Transverse colon (tissue), 4 donors: Measurements from ENCODE around the gene ZNF687.

Experiments
- POLR2A ChIP-seq: fragments of 450-650 bp; IDR thresholded peaks from one replicate; pipeline ENCODE4 v1.6.1; 2016; ENCODE audit warnings: antibody characterized with exemption, mild to moderate bottlenecking, moderate library complexity
- POLR2AphosphoS5 ChIP-seq, 3 donors: sonication (generic); formaldehyde crosslinking; IDR thresholded peaks; one replicate each; pipeline ENCODE4 v1.6.1; 2016; ENCODE audit warnings: antibody characterized with exemption in 3 of 3
- TF ChIP-seq, protein P1 (sequence below), 5 experiments: fragments of 200-600 bp in 3 of 5; fragments of 450-650 bp in 2 of 5; sonication (generic) in 3 of 5; IDR thresholded peaks; 1 replicate in 2 of 5; 2 replicates in 3 of 5; pipeline ENCODE4 v1.5.1; 2016 to 2017; ENCODE audit warnings: antibody characterized with exemption in 5 of 5, inconsistent platforms in 3 of 5, mild to moderate bottlenecking in 2 of 5, moderate library complexity in 1 of 5

DNA sequence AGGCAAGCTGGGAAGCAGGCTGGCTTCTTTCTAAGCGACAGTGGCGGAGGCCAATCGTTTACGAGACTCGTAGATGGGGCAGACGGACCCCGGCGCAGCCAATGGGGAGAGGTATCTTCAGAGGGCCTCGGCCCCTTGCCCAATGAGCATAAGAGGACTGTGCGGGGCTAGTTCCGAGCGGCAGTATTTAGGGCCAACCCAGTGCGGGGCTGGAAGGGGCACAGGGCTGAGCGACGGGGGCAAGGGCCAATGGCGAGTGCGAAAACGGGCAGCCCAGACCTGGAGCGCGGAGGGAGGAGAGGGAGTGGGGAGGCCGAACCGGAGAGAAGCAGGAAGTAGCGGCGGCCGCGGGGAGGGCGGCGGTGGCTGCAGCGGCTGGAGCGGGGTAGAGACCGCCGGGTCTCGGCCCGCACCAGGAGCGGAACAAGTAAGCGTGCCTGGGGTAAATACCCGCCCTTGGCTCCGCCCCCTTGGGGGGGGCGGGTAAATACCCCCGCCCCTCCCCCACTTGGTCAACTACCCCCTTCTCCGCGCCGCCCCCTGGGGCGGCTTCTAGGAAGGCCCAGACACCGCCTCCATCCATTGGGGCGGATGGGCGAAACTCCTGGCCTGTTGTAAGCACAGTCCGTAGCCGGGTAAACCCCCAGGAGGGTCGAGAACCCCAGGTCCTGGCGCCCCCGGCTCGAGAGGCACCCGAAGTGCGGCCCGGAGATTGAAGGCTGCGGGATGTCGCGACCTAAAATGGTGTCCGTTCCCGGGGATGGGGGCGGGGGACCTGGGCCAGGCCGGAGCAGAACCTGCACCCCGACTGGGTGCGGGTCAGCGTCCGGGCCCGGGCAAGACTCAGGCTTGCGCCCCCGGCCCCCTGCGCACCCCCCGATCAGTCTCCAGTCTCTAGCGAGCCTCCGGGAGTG is at the start of gene ZNF687:
- TF ChIP-seq, protein P1, sequence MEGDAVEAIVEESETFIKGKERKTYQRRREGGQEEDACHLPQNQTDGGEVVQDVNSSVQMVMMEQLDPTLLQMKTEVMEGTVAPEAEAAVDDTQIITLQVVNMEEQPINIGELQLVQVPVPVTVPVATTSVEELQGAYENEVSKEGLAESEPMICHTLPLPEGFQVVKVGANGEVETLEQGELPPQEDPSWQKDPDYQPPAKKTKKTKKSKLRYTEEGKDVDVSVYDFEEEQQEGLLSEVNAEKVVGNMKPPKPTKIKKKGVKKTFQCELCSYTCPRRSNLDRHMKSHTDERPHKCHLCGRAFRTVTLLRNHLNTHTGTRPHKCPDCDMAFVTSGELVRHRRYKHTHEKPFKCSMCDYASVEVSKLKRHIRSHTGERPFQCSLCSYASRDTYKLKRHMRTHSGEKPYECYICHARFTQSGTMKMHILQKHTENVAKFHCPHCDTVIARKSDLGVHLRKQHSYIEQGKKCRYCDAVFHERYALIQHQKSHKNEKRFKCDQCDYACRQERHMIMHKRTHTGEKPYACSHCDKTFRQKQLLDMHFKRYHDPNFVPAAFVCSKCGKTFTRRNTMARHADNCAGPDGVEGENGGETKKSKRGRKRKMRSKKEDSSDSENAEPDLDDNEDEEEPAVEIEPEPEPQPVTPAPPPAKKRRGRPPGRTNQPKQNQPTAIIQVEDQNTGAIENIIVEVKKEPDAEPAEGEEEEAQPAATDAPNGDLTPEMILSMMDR (IDR thresholded peaks at IDR 0.05) = no peak
- TF ChIP-seq POLR2A = peak; percentile 85
- TF ChIP-seq POLR2AphosphoS5 (IDR thresholded peaks at IDR 0.05) = peak; percentile 18 to 89 (median 46)
